Stimulated activated CD8-positive, alpha-beta memory T cell treated with anti-CD3 and anti-CD28 coated beads, Interleukin-15, amount 100 ng/mL, for 1 hour (primary cell): ENCODE results near the gene CDK11B.
"Not testable (repeated sequence)": the region's sequence is repeated elsewhere in the genome, so short reads cannot be mapped to it uniquely, and the experiment has no call there.

Experiments
- DNase-seq: peaks from one replicate; pipeline ENCODE4 v3.0.0-alpha.2; 2020; ENCODE audit warnings: low read depth

Gene CDK11B

DNA sequence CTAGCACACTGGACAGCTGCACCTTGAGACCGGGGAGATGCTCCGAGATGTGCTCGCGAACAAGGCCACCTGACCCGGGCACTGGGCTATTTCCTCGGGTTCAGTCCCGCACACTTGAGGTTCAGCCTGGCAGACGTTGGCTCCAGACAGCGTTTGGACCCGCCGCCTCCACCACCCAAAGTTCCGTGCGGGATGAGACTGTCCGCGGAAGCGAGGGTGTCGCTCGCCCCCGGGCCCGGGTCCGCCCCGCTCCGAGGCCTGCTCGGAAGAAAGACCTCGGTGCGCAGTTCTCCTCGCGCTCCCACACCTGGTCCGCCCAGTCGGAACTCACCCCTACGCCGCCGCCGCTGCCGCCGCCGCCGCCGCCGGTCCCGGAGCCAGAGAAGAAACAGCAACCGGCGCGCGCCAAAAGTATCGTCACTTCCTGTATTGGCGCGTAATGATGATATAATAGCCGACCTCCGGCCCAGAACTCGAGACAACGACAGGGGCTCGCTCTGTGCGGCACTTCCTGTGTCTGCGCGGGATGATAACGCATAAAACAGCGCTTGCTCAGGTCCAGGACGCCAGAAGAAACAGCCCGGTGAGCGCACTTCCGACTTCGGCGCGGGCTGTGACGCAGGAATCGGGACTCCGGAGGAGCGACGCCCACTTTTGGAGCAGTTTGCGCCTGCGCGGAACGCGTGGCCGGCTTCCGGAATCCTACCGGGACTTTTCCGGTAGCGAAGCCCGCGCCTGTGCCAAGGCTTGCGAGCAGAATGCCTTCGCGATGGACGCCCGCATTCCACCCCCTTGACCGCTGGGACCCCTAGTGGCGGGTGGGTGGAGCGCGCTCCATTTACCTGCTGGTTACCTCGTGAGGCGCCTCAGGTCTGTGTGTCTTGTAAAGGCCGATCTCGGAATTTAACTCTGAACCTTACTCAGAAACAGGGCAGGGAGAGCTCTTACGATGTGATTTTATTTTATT, at the start of gene CDK11B:
CDK11B (minus strand) TSS at position 422 of the 967 bp plus-strand sequence. CDS start 1,519 bp downstream, outside the sequence.
- peak; percentile 96 for DNase-seq

DNA sequence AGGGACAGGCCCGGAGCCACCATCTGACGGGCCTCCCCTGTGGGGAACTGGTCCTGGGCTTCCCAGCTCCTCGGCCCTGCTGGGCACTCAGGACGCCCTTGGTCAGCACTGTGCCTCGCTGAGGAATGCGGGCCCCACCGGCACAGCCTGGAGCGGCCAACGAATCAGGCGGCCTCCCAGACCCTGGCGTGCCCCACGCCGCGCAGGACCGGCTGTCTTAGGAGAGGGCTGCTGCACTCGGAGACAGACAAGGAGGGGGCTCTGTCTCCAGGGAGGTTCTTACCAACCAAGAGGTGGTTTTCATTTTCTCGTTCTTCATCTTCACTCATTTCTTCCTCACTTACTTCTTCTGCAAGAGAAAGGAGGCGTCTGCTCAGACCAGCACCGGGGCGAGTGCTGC, 49.1 kb upstream of the CDK11B start:
- not testable (repeated sequence) for DNase-seq

DNA sequence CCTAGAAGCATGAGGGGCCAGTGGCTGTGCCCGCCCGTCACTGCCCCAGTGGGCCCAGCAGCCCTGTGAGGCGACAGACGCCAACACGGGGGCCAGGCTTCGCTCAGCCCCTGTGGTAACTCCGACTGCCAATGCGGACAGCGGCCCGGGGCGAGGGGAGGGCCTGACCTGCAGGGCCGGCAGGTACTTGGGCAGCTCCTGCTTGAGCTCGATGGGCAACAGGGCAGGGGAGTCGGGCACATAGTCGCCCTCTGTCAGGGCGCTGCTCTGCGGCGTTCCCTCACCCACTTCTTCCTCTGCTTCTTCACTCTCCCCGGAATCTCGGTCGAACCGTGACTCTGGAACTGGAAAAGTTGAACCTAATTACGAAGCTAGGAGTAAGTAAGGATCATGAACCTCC, 48.4 kb upstream of the CDK11B start:
- DNase-seq: not testable (repeated sequence)

DNA sequence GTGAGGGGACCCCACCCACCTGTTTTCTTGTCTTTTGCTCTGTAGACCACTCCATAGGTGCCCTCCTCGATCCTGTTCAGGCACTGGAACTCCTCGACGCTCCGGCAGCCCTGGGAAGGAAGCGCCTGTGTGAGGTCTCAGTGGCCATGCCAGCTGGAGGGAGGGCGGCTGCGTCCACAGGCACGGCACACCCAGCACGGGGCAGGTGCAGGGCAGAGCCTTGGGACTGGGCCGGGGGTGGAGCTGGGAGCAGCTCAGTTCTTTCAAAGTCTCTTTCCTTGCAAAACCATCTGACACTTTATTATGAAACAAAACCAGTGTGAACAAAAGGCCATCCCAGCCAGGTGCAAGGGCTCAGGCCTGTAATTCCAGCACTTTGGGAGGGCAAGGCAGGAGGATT, 46.8 kb upstream of the CDK11B start:
- DNase-seq: not testable (repeated sequence)

DNA sequence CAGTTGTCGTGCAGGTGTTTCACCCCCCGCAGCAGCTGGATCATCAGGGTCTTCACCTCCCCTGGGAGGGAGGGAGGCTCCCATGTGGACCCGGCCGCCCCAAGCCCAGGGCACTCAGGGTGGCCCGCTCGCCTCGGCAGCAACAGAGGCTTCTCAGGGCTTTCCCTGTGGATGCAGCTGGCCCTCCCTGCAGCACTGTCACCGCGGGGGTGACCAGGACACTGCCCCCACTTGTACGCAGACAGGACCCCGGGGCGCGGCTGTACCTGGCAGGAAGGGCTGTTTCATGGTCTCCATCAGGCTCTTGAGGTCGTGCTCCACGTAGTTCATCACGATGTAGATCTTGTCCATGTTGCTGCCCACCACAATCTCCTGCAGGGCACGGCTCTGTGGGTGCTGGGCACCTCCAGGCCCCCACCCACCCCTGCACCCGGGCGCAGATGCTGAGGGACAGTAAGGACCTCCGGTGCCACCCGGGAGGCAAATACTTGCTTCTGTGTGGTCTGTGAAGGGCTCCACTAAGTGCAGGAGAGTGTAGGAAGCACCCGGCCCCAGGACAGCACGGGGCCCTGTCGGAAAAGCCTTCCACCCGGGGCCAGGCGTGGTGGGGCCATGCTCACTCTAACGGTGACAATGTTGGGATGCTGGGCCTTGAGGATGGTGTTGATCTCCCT, 45.6 kb upstream of the CDK11B start:
- not testable (repeated sequence) for DNase-seq

DNA sequence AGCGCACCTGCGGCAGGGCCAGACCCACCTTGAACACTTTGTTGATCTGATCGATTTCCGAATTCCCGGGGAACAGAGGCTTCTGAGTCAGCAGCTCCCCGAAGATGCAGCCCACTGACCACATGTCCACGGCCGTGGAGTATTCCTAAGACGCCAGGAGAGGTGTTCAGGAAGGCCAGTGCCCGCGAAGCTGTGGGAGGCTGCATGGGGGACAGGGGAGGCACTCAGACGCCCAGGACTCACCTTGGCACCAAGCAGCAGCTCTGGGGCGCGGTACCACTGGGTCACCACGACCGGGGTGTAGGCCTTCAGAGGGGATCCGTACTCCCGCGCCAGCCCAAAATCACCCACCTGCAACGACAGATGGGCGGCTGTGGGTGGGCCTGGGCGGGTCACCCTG, 45.0 kb upstream of the CDK11B start:
- no peak for DNase-seq

DNA sequence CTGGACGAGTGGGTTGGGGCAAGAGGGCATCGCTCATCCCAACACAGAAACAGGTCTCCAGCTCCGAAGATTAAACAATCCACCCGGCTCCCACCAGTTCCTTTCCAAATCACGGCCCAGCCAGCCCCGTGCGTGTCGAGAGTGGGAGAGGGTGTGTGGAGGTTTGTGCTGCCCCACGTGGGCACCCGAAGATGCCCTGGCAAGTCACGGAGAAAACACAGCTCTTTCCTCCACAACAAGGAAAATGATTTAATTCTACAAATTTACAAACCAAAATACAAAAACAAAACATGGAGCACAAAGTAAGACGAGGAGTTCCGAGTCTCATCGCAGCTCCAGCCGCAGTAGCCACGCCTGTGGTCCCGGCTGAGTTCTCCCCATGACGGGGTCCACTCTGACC, 43.7 kb upstream of the CDK11B start:
- DNase-seq: not testable (repeated sequence)

DNA sequence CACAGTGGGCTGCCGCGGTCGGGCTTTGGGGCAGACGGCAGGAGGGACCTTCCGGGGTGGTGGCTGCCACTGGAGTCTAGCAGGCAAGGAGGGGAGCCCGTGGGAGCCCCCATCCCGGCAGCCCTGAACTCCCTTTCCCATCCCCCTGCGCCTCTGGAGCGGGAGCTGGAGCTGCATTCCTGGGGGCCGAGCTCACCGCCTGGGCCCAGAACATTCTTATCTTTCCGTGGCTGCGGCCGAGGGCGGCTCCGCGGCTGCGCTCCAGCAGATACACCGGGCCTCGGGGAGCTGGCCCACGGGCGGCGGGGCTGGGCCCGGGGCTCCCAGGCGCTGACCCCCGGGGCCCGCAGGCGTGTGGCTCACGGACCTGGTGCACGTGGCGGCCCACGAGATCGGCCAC, 41.8 kb upstream of the CDK11B start:
- not testable (repeated sequence) for DNase-seq

DNA sequence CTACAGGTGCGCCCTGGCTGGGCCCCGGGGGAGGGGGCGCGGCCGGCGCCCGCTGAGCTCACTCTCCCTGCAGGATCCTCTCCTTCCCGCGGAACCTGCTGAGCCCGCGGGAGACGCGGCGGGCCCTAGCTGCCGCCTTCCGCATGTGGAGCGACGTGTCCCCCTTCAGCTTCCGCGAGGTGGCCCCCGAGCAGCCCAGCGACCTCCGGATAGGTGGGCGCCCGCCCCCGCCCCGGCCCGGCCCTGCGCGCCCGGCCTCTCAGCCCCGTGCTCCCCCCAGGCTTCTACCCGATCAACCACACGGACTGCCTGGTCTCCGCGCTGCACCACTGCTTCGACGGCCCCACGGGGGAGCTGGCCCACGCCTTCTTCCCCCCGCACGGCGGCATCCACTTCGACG, 41.3 kb upstream of the CDK11B start:
- DNase-seq: not testable (repeated sequence)

DNA sequence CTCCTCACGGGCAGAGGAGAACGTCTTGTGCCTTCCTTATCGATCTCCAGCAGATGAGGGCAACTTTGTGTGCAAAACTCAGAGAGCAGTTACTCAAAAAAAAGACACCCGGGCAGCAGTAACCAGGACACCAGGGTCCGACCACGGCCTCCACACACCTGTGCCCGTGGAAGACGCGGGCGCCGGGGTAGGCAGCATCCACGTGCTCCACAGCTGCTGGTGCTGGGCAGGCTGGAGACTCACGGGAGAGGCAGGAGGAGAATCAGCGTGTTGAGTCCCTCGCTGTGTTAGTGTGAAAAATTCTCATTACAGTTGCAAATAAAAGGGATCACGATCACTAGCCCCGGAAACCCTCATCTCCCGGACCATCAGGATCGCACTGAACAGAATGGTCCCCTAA, 40.3 kb upstream of the CDK11B start:
- DNase-seq: not testable (repeated sequence)

DNA sequence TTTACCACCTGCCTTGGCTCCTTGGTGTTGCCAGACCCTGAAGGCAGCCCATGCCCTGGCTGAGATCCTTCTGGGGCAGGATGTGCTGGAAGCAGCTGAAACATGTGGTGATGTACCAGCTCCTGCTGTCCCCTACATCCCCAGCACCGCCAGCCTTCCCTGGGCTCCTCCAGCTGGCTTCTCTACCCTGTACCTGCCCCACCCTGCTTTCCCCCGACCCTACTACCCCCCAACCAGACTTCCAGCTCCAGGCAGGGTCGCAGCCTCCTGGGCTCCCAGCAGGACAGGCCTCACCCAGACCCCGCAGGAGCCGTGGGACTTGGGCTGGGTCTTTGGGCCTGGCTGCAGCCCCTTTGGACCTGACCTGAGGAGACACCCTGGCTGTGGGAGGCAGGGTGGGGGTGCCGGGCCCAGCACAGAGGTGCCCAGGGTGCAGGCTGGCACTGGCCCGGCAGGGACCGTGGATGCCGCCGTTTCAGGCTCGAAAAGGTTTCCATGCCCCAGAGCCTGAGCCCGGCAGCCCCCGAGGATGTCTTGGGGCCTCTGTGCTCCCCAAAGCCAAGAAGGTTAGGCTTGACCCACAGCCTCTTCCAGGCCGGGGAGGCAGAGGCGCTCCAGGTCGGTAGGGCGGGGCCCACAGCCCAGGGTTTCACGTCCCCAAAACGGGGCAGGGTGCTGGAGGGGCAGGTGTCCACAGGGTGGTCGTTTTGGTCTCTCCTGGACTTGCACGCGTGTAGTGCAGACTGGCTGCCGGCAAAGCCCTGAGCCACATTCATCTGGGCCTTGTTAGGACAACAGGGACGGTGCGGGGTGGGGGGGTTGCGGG, 38.8 kb upstream of the CDK11B start:
- DNase-seq: not testable (repeated sequence)

DNA sequence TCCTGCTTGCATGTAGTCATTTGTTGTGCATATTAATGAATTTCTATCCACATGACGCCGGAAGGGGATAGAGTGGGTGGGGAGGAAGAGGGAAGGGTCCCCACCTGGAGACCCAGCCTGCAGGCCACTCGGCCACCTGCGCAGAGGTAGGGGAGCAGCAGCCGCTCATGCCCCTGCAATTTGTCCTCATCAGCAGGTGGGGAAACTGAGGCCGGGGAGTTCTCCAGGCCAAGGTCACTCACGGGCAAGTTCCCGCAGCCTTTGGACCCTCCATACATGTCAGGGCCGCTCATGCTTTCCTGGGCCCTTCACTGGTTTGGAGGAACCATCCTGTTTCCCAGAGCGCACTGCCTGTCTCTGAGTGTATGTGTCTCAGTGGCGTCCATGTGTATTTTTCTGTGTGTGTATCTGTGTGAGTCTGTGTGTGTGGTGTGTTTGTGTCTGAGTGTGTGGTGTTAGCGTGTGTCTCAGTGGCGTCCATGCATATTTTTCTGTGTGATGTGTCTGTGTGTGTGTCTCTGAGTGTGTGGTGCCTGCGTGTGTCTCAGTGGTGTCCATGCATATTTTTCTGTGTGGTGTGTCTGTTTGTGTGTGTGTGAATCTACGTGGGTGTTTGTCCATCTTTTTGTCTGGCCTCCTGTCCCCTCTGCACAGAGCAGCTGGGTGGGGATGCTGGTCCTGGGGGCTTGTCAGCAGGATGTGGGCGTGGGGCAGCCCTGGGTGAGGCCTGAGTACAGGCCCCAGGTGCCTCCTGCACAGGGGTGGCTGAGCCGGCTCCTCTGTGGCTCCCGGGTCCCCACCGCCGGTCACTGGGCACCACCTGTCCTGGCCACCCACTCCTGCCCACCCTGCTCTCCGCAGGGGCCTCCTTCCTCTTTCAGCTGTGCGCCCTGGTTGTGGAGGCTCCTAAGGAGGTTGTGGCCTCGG, 37.9 kb upstream of the CDK11B start:
- not testable (repeated sequence) for DNase-seq

DNA sequence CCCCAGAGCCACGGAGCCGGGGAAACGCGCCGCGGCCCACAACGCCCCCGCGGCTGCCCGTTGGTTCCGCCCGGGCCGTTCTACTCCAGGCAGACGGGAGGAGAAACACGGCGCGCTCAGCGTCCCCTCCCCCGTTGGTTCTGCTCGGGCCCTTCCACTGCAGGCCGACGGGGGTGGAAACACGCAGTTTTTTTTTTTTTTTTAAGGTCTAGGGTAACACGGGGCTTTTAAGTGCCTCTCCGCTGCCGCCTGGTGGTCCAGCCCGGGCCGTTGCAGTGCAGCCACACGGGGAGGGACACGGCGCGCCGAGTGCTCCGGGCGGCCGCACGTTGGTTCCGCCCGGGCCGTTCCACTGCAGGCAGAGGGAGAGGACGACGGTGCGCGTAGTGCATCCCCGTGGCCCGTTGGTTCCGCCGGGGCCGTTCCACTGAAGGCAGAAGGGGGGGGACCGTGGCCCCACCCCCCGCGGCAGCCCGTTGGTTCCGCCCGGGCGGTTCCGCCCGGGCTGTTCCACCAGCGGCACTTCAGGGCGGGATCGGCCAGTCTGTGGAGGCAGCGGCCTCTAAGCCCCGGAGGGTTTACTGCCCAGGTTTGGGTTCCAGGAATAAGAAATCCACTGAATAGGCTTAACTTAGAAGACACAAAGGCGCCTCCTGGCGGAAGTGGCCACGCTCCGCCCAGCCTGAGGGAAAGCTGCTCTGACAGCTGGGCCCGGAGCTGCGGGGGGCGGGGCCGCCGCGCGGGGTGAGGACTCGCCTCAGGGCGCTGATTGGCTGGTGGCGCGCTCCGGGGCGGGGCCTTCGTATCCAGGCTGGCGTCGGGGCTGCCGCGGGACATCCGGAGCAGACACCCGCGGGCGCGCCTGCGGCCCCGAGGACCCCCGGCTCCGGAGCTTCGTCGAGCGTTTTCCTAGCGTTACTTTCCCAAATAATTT, 34.2 kb upstream of the CDK11B start, which contains the start of gene SLC35E2B:
SLC35E2B (minus strand) TSS at position 82 of the 934 bp plus-strand sequence. CDS start 16,096 bp downstream, outside the sequence.
- peak; percentile 87 for DNase-seq

DNA sequence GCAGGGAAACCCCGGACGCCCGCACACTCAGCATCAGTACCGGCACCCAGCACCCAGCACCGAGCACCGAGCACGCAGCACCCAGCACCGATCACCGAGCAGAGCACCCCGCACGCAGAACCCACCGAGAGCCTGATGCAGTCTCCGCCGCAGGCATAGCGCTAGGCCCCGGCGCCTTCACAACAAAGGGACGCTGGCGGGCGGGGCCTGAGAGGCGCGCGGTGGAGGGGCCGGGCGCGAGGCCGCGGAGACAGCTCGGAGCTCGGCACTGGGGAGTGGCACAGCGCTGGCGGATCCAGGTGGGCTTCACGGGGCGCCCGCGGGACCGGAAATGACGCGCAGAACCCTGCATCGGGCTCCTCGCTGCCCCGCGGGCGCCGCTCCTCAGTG, 33.5 kb upstream of the CDK11B start:
- peak; percentile 67 for DNase-seq

DNA sequence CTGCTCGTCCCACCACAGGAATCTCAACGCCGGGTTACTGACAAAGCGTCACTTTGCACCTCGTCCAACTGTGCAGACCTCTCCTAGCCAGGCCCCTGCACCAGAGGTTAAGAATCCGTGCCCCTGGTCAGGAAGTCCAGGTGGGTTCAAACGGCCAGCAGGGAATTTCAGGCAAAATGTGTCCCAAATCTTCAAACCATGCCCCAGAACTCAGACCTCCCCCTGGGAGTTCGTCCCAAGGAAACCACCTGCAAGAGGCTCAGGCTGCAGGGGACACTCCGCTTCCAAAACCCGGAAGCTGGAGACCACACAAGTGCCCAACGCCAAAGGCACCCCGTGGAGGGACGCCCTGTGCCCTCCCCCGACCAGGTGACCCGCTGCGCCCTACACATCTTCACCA, 32.6 kb upstream of the CDK11B start:
- not testable (repeated sequence) for DNase-seq

DNA sequence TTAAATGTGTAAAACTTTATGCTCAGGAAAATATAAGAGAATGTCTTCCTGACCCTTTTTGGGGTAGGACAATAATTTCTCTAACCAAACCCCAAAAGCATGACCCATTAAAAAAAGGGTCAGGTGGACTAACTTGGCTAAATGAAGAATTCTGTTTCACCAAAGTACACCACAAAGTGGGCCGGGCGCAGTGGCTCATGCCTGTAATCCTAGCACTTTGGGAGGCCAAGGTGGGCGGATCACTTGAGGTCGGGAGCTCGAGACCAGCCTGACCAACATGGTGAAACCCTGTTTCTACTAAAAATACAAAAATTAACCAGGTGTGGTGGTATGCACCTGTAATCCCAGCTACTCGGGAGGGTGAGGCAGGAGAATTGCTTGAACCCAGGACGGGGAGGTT, 30.7 kb upstream of the CDK11B start:
- DNase-seq: not testable (repeated sequence)

DNA sequence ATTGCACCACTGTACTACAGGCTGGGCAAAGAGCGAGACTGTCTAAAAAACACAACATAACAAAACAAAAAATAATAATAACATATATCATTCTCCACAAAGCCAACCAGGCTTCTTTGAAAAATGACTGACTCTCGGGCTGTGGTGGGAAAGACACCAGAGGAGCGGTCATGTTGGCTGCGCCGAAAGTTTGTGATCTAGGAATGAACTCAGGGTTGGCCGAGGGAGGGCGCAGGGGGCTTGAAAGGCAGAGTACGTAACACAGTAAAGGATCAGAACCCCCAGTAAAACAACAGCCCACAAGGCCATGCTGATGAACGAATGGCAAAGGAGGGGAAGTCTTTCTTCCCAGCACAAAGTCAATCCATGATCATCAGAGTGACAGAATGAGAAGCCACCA, 29.0 kb upstream of the CDK11B start:
- DNase-seq: no peak

DNA sequence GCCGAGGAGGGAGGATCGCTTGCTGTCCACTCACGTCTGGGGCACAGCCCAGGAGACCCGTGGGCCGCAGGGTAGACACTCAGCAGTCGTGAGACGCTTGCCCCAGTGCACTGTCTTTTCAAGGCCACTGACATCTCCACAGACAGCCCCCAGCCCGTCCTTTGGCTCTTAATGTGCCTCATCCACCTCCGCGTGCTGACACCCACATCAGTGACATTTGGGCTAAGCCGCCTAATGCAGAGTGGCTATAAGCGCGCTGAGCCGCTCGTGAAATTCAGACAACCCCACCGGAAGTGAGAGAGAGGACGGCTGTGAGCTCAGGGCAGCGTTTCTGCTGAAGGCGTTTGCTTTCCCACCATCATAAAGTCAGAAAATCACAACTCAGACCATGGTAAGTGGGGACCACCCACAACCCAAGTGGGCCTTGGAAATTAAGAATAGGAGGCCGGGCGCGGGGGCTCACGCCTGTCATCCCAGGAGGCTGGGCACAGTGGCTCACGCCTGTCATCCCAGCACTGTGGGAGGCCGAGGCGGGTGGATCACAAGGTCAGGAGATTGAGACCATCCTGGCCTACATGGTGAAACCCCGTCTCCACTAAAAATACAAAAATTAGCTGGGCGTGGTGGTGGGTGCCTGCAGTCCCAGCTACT, 25.4 kb upstream of the CDK11B start:
- DNase-seq: no peak
